ENCODE data around the gene ZNF444.

DNA sequence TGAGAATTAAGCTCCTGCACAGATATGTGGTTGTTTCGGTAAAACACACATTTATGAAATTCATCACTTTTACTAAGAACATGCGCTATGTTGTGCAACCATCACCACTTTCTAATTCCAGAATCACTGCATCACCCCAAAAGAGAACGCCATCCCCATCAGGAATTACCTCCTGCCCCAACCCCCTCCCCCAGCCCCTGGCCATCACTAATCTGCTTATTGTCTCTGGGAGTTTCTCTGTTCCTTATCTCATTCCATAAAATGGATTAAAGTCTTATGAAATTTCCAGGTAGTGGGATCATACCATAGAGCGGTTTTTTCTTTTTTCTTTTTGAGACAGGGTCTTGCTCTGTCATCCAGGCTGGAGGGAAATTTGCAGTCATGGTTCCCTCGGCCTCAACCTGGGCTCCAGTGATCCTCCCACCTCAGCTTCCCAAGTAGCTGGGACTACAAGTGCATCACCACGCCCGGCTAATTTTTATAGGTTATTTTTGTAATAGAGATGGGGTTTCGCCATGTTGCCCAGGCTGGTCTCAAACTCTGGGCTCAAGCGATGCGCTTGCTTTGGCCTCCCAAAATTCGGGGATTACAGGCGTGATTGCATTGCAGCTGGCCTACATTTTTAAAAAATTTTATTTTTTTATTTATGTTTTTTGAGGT is 53.0 kb downstream of the ZNF444 start:
- TF ChIP-seq, protein P1, sequence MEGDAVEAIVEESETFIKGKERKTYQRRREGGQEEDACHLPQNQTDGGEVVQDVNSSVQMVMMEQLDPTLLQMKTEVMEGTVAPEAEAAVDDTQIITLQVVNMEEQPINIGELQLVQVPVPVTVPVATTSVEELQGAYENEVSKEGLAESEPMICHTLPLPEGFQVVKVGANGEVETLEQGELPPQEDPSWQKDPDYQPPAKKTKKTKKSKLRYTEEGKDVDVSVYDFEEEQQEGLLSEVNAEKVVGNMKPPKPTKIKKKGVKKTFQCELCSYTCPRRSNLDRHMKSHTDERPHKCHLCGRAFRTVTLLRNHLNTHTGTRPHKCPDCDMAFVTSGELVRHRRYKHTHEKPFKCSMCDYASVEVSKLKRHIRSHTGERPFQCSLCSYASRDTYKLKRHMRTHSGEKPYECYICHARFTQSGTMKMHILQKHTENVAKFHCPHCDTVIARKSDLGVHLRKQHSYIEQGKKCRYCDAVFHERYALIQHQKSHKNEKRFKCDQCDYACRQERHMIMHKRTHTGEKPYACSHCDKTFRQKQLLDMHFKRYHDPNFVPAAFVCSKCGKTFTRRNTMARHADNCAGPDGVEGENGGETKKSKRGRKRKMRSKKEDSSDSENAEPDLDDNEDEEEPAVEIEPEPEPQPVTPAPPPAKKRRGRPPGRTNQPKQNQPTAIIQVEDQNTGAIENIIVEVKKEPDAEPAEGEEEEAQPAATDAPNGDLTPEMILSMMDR (IDR thresholded peaks at IDR 0.05 in 4 of 5, conservative IDR thresholded peaks at IDR 0.05 in 1 of 5): no peak
- no peak for TF ChIP-seq POLR2A (IDR thresholded peaks at IDR 0.05)

All from gastrocnemius medialis (tissue), 4 donors.